ENCODE results near the gene UNC79. TPM values are rescaled to one million over a fixed set of nuclear protein-coding genes. Genes with fewer than 3 reads are reported as not detected.

UNC79 gene
- total RNA-seq, 2 donors from 2014 or later: 6.0 to 14.4 TPM

DNA sequence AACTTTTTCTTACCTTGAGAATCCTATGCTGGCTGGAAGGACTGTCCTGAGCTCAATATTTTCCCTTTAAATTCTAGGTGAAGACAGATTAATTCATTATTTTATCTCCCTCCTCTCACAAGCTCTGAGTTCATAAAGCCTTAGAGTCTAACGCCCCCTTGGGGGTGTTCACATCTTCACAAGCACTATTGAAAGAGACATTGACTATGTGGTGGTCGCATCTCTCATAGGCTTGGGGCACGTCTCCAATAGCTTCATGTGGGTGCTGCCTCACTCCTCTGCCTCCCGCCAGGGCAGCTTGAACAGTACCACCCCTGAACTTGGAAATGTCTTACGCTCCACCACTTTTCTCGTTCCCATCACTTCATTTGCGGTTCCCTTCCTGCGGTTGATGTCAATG lies 106.2 kb downstream of the UNC79 start:
- no peak overlapping the region for H3K4me3 ChIP-seq (ENCODE audit: low read length)
- Mint-ChIP-seq H3K9me3 (no peaks in the 10 kb centered on the region), H3K36me3 (ENCODE audit: low read depth) (peaks cover 4% of the 10 kb centered on the region), H3K4me1 (no peaks in the 10 kb centered on the region), H3K27me3 (ENCODE audit: insufficient read depth) (no peaks in the 10 kb centered on the region), H3K4me3 (no peak overlapping the region), H3K27ac (no peak overlapping the region)
- 82 to 86% methylated on average over 8 of the region's 8 CpGs for WGBS, 2 experiments (ENCODE audit: insufficient coverage in 1 of 2, insufficient read length in 1 of 2)
- H3K36me3 ChIP-seq (ENCODE audit: control insufficient read depth, insufficient read depth, low read length): no peaks in the 10 kb centered on the region
- DNase-seq: peak; percentile 68
- peak; percentile 77 for TF ChIP-seq CTCF (conservative IDR thresholded peaks at IDR 0.05)
- no peak overlapping the region for H3K27ac ChIP-seq (ENCODE audit: low read depth, low read length)
- no peak overlapping the region for H3K9ac ChIP-seq (ENCODE audit: extremely low read depth, low read length, poor library complexity, severe bottlenecking)
- no peaks in the 10 kb centered on the region for H3K27me3 ChIP-seq (ENCODE audit: control insufficient read depth, insufficient read depth, low read length, poor library complexity, severe bottlenecking)
- H3K9me3 ChIP-seq (ENCODE audit: control insufficient read depth, low read length): no peaks in the 10 kb centered on the region
- no peaks in the 10 kb centered on the region for H3K4me1 ChIP-seq (ENCODE audit: control insufficient read depth, insufficient read depth, low read length)

- H3K27me3 Mint-ChIP-seq (ENCODE audit: insufficient read depth): no peaks in the 10 kb centered on the region
- no peak for TF ChIP-seq CTCF (conservative IDR thresholded peaks at IDR 0.05)
- peaks cover 4% of the 10 kb centered on the region for H3K36me3 Mint-ChIP-seq (ENCODE audit: low read depth)
- H3K4me1 Mint-ChIP-seq: no peaks in the 10 kb centered on the region
- H3K9me3 Mint-ChIP-seq: no peaks in the 10 kb centered on the region
- DNase-seq: peak; percentile 55
- H3K4me3 Mint-ChIP-seq: no peak overlapping the region
- no peak overlapping the region for H3K9ac ChIP-seq (ENCODE audit: extremely low read depth, low read length, poor library complexity, severe bottlenecking)
- no peaks in the 10 kb centered on the region for H3K36me3 ChIP-seq (ENCODE audit: control insufficient read depth, insufficient read depth, low read length)
- WGBS, 2 experiments (ENCODE audit: insufficient coverage in 1 of 2, insufficient read length in 1 of 2): 87 to 90% methylated on average over 12 to 16 of the region's 16 CpGs
- H3K27ac ChIP-seq (ENCODE audit: low read depth, low read length): no peak overlapping the region
- H3K9me3 ChIP-seq (ENCODE audit: control insufficient read depth, low read length): no peaks in the 10 kb centered on the region
- H3K27me3 ChIP-seq (ENCODE audit: control insufficient read depth, insufficient read depth, low read length, poor library complexity, severe bottlenecking): no peaks in the 10 kb centered on the region
- no peaks in the 10 kb centered on the region for H3K4me1 ChIP-seq (ENCODE audit: control insufficient read depth, insufficient read depth, low read length)
- no peak overlapping the region for H3K27ac Mint-ChIP-seq
- no peak overlapping the region for H3K4me3 ChIP-seq (ENCODE audit: low read length)
These were observed 107.2 kb downstream of the UNC79 start for GRCh38 chr14:93537951-93538350.

- H3K27me3 Mint-ChIP-seq (ENCODE audit: insufficient read depth): no peaks in the 10 kb centered on the region
- no peaks in the 10 kb centered on the region for H3K4me1 Mint-ChIP-seq
- TF ChIP-seq CTCF (conservative IDR thresholded peaks at IDR 0.05): no peak
- H3K27ac Mint-ChIP-seq: no peak overlapping the region
- no peaks in the 10 kb centered on the region for H3K36me3 ChIP-seq (ENCODE audit: control insufficient read depth, insufficient read depth, low read length)
- H3K9ac ChIP-seq (ENCODE audit: extremely low read depth, low read length, poor library complexity, severe bottlenecking): no peak overlapping the region
- no peak overlapping the region for H3K4me3 ChIP-seq (ENCODE audit: low read length)
- H3K9me3 Mint-ChIP-seq: no peaks in the 10 kb centered on the region
- H3K36me3 Mint-ChIP-seq (ENCODE audit: low read depth): peaks cover 4% of the 10 kb centered on the region
- H3K9me3 ChIP-seq (ENCODE audit: control insufficient read depth, low read length): no peaks in the 10 kb centered on the region
- H3K4me1 ChIP-seq (ENCODE audit: control insufficient read depth, insufficient read depth, low read length): no peaks in the 10 kb centered on the region
- H3K4me3 Mint-ChIP-seq: no peak overlapping the region
- DNase-seq: peak; percentile 73
- H3K27me3 ChIP-seq (ENCODE audit: control insufficient read depth, insufficient read depth, low read length, poor library complexity, severe bottlenecking): no peaks in the 10 kb centered on the region
- WGBS, 2 experiments (ENCODE audit: insufficient coverage in 1 of 2, insufficient read length in 1 of 2): 93 to 95% methylated on average over 6 to 9 of the region's 9 CpGs
- no peak overlapping the region for H3K27ac ChIP-seq (ENCODE audit: low read depth, low read length)
These were observed 107.7 kb downstream of the UNC79 start for GRCh38 chr14:93538413-93538812.
